Measurements from ENCODE around the gene CCDC197.

DNA sequence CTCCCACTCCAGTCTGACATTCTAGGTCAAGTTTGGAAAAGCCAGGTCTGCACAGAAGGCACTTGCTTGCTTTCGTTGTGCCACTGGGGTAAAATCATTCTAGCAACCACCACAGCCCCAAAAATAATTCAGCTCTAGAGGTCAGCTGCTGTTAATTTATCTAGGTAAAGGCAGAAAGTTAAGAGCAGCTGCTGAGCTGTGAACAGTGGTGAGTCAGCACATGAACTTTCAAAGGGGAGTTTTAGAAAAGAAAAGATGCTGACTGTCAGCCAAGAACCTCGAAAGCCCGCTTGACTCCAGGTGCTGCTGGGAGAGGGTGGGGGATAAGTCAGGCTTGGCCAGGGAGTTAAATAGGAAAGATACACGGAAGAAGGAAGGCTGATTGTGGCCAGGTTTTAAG is 12.7 kb downstream of the CCDC197 start:
- TF ChIP-seq, protein P1, sequence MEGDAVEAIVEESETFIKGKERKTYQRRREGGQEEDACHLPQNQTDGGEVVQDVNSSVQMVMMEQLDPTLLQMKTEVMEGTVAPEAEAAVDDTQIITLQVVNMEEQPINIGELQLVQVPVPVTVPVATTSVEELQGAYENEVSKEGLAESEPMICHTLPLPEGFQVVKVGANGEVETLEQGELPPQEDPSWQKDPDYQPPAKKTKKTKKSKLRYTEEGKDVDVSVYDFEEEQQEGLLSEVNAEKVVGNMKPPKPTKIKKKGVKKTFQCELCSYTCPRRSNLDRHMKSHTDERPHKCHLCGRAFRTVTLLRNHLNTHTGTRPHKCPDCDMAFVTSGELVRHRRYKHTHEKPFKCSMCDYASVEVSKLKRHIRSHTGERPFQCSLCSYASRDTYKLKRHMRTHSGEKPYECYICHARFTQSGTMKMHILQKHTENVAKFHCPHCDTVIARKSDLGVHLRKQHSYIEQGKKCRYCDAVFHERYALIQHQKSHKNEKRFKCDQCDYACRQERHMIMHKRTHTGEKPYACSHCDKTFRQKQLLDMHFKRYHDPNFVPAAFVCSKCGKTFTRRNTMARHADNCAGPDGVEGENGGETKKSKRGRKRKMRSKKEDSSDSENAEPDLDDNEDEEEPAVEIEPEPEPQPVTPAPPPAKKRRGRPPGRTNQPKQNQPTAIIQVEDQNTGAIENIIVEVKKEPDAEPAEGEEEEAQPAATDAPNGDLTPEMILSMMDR (IDR thresholded peaks at IDR 0.05; ENCODE audit: low read length): no peak
- no peak for TF ChIP-seq EZH2 (IDR thresholded peaks at IDR 0.05; ENCODE audit: borderline replicate concordance, low read length)

Measured in OCI-LY1 (cell line).